GM12874 (cell line): ENCODE measurements around the gene TOMM5.

Experiments used
- TF ChIP-seq, protein P1 (sequence below): IDR thresholded peaks from 2 replicates; pipeline ENCODE4 v1.5.1; 2011; ENCODE audit warnings: low read depth, mild to moderate bottlenecking, control low read depth, low read length, moderate library complexity; ENCODE audit not compliant: insufficient read depth

Gene TOMM5

DNA sequence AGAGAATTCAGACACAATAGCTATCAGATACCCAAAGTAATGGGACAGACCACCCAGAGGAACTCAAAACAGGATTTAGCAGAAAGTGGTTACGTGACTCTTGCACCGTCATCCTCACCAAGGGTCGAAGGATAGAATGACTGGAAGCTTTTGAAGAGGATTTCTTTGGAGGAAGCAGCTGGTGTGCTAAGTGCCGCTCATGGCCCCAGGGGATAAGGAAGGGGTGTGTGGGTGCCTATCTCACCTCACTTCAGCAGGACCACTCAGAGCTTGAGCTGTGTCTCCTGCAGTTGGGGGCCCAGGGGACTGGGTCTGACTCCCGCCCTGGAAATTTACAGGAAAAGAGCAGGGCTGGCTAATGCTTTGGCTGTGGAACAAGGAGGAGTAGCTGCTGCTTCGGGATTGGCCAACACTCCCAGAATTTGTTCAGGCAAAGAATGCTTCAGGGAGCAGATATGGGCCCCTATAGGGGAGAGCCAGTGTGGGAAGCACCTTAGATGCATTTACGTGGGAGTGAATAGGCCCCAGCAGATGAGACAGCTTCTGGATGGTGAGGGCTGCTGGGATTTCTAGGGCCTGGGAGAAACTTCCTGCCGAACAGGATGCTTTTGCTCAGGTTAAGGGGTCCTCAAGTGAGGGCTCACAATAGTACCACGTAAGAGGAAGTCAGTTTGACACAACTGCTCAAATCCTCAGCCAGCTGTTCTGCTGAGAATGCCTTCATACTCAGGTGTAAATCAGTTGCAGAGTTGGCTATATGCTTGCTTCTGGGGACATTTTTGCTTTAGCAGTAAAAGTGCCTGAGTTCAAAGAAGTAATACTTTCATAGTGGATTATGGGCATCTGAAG is 29.1 kb upstream of the TOMM5 start:
- TF ChIP-seq, protein P1, sequence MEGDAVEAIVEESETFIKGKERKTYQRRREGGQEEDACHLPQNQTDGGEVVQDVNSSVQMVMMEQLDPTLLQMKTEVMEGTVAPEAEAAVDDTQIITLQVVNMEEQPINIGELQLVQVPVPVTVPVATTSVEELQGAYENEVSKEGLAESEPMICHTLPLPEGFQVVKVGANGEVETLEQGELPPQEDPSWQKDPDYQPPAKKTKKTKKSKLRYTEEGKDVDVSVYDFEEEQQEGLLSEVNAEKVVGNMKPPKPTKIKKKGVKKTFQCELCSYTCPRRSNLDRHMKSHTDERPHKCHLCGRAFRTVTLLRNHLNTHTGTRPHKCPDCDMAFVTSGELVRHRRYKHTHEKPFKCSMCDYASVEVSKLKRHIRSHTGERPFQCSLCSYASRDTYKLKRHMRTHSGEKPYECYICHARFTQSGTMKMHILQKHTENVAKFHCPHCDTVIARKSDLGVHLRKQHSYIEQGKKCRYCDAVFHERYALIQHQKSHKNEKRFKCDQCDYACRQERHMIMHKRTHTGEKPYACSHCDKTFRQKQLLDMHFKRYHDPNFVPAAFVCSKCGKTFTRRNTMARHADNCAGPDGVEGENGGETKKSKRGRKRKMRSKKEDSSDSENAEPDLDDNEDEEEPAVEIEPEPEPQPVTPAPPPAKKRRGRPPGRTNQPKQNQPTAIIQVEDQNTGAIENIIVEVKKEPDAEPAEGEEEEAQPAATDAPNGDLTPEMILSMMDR = no peak

DNA sequence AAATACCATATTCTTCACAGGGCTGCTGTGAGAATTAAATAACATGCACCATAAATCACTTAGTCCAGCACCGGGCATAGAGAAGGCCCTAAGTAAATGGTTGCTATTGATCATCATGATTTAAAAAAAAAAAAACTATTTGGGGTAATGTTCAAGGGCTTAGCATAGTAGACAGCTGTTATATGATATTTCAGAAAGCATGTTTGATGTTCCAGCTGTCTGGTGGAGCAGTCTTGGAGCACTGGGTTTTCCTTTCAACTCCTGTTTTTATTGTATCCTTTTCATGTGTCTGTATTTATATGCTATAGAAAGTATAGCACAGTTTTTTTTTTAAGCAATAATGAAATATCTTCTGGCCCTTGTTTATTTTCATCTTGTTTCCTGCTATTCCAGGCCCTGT is 28.0 kb upstream of the TOMM5 start:
- TF ChIP-seq, protein P1 = no peak

DNA sequence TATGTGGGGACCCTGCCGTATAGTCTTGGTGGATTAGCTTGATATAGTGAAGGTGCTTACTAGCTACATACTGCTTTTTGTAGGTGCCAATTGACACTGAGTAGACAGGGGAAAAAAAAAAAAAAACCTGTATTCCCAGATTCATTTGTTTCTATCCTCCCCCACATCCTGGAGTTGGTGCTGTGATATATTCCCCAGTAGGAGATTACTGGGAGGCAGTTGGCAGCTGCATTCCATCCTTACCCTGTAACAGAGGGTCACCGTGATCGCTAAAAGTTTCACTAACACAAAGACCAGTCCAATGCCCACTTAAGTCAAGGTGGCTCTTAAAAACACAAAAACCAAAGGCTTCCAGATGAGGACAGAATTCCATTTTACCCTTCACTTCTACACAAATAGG is 27.4 kb upstream of the TOMM5 start:
- TF ChIP-seq, protein P1 = no peak

DNA sequence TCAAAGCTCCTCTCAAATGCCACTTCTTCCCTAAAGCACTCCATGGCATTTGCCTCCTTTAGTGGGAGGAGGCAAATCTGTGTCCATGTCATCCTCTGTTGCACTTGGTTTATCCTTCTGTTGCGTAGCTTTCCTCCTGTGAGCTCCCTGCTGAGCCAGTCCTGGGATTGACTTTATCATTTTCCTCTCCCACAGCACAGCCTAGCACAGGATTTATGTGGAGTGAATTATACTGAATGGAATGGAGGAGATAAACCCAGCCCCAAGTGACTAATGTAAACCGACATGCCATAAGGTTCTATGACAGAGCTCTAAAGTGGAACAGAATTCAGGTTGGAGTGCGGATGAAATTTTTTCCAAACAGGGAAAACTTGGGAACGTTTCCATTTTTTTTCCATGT is 26.4 kb upstream of the TOMM5 start:
- TF ChIP-seq, protein P1 = no peak

DNA sequence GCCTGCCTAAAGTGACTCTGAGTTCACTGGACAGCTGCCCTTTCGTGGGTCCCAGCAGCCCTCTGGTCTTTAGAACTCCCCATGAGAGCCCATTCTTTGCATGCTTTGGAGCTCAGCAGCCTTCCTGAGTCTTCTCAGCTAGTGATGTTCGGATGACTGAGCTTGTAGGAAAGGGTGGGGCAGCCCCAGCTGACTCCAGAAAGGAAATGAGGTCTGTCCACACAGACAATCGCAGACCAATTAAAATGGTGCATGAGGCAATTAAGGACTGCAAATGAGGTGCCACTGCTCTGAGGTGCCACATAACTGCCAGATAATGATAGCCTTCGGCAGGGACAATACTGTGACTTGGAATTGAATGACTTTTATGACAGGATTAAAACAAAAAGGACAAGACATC is 25.4 kb upstream of the TOMM5 start:
- TF ChIP-seq, protein P1 = no peak

DNA sequence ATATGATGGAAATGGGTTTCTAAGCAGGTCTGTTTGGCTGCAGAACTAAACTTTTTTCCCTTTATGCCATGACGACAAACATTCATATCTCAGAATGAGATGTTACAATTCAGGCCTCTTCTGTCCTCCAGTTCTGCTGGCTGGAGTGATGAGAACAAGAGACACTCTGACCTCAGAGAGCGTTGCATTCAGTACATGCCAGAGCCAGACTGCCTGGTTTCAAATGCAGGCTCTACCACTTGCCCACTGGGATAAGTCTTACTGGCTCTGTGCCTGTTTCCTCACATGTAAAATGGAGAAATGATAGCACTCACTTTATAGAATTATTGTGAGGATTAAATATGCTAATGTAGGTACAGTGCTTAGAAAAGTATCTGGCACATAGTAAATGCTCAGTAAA is 24.8 kb upstream of the TOMM5 start:
- TF ChIP-seq, protein P1 = no peak

DNA sequence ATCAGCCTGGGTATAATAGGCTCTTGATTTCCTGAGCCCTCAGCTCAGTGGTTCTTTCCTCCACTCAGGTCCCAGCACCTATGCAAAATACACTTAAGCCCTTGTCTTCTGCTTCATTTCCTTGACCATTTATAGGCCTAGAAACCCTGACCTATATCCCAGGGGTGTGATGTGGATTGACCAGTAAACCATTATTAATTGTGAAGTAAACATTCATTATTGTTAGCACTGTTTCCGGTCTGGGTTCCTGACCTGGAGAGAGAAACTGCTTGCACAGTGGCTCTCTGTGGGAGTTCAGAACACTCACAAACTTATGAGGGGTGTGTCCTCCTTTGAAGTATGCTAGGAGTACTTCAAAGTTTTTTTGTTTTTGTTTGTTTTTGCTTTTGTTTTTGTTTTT is 19.6 kb upstream of the TOMM5 start:
- TF ChIP-seq, protein P1 = no peak
